Stimulated activated naive CD8-positive, alpha-beta T cell treated with anti-CD3 and anti-CD28 coated beads, Interleukin-15, Interleukin-2, amounts not matched to agents 100 ng/mL and 50 ng/mL, for 24 hours (primary cell): ENCODE results near the gene CLVS2.

Experiments used
- H3K27ac Mint-ChIP-seq: one replicate; pipeline ENCODE4 v1.8.0; 2021; ENCODE audit warnings: mild to moderate bottlenecking, mixed read lengths
- H3K27me3 Mint-ChIP-seq: one replicate; pipeline ENCODE4 v1.8.0; 2021; ENCODE audit warnings: mixed read lengths
- H3K36me3 Mint-ChIP-seq: one replicate; pipeline ENCODE4 v1.8.0; 2021; ENCODE audit warnings: low read depth, mixed read lengths
- H3K4me1 Mint-ChIP-seq: one replicate; pipeline ENCODE4 v1.8.0; 2021; ENCODE audit warnings: low read depth, mixed read lengths
- H3K4me3 Mint-ChIP-seq: one replicate; pipeline ENCODE4 v1.8.0; 2021; ENCODE audit warnings: mild to moderate bottlenecking, mixed read lengths
- H3K9me3 Mint-ChIP-seq: one replicate; pipeline ENCODE4 v1.8.0; 2021; ENCODE audit warnings: mixed read lengths

The CLVS2 gene

DNA sequence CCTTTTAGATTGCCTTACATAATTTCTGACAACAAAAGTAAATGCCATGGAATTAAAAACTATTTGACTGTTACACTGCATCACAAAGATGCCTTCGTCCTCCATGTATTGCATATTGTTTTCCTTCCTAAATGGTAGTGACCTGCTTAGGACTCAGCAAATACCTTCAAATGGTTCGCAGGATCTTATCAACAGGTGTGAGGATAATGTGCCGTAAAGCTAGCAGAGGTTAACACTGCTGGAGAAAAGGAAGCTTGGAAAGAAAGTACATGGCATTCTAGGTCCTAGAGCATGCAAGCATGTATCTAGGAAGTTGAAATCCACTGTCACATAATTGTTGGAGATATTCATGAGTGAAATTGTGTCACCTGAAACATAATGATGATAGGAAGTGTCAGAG, 5.5 kb downstream of the CLVS2 start:
- Mint-ChIP-seq H3K4me3 (no peak overlapping the region), H3K36me3 (no peaks in the 10 kb centered on the region), H3K4me1 (no peaks in the 10 kb centered on the region), H3K9me3 (no peaks in the 10 kb centered on the region), H3K27me3 (peaks cover 22% of the 10 kb centered on the region), H3K27ac (no peak overlapping the region)

GRCh38 chr6:123007885-123008284, 11.8 kb downstream of the CLVS2 start:
- H3K4me1 Mint-ChIP-seq = no peaks in the 10 kb centered on the region
- H3K27me3 Mint-ChIP-seq = no peaks in the 10 kb centered on the region
- no peak overlapping the region for H3K4me3 Mint-ChIP-seq
- H3K27ac Mint-ChIP-seq = no peak overlapping the region
- H3K36me3 Mint-ChIP-seq = no peaks in the 10 kb centered on the region
- H3K9me3 Mint-ChIP-seq = no peaks in the 10 kb centered on the region

- H3K27ac Mint-ChIP-seq = no peak overlapping the region
- H3K9me3 Mint-ChIP-seq = no peaks in the 10 kb centered on the region
- H3K36me3 Mint-ChIP-seq = no peaks in the 10 kb centered on the region
- H3K4me3 Mint-ChIP-seq = no peak overlapping the region
- no peaks in the 10 kb centered on the region for H3K4me1 Mint-ChIP-seq
- H3K27me3 Mint-ChIP-seq = no peaks in the 10 kb centered on the region
These were observed 13.0 kb downstream of the CLVS2 start for GRCh38 chr6:123009059-123009458.

- H3K27ac Mint-ChIP-seq = no peak overlapping the region
- peaks cover 5% of the 10 kb centered on the region for H3K9me3 Mint-ChIP-seq
- H3K4me3 Mint-ChIP-seq = no peak overlapping the region
- no peaks in the 10 kb centered on the region for H3K4me1 Mint-ChIP-seq
- no peaks in the 10 kb centered on the region for H3K27me3 Mint-ChIP-seq
- H3K36me3 Mint-ChIP-seq = no peaks in the 10 kb centered on the region
These were observed 18.8 kb downstream of the CLVS2 start for GRCh38 chr6:123014835-123015234.

- Mint-ChIP-seq H3K4me3 (no peak overlapping the region), H3K4me1 (no peaks in the 10 kb centered on the region), H3K36me3 (no peaks in the 10 kb centered on the region), H3K27ac (no peak overlapping the region), H3K27me3 (no peaks in the 10 kb centered on the region), H3K9me3 (peaks cover 5% of the 10 kb centered on the region)
These were observed 20.5 kb downstream of the CLVS2 start for GRCh38 chr6:123016431-123017103.

- Mint-ChIP-seq H3K36me3 (no peaks in the 10 kb centered on the region), H3K27me3 (no peaks in the 10 kb centered on the region), H3K9me3 (peaks cover 7% of the 10 kb centered on the region), H3K27ac (no peak overlapping the region), H3K4me3 (no peak overlapping the region), H3K4me1 (no peaks in the 10 kb centered on the region)
These were observed 21.2 kb downstream of the CLVS2 start for GRCh38 chr6:123017104-123017682.

GRCh38 chr6:123022975-123023374, 26.9 kb downstream of the CLVS2 start:
- H3K9me3 Mint-ChIP-seq = peaks cover 9% of the 10 kb centered on the region
- H3K27me3 Mint-ChIP-seq = no peaks in the 10 kb centered on the region
- no peaks in the 10 kb centered on the region for H3K4me1 Mint-ChIP-seq
- no peaks in the 10 kb centered on the region for H3K36me3 Mint-ChIP-seq
- H3K4me3 Mint-ChIP-seq = no peak overlapping the region
- no peak overlapping the region for H3K27ac Mint-ChIP-seq

DNA sequence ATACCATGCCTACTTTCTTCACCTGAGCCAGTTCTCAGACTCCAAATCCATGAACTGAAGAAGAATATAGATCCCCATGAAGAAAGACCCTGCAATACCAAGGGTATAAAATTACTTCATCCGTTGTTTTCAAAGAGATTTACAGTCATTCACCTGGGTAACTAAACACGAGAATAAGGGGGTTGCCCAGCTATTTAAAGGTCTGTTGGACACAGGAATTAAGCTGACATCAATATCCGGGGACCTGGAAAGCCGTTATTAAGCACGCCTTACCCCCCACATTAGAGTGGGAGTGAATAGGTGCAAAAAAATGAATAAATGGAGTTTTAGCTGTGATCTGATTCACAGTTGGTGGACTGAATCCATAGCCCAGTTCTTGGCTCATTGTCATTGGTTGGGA, 28.9 kb downstream of the CLVS2 start:
- no peak overlapping the region for H3K27ac Mint-ChIP-seq
- H3K27me3 Mint-ChIP-seq = no peaks in the 10 kb centered on the region
- H3K9me3 Mint-ChIP-seq = peaks cover 4% of the 10 kb centered on the region
- H3K36me3 Mint-ChIP-seq = no peaks in the 10 kb centered on the region
- H3K4me1 Mint-ChIP-seq = no peaks in the 10 kb centered on the region
- no peak overlapping the region for H3K4me3 Mint-ChIP-seq

DNA sequence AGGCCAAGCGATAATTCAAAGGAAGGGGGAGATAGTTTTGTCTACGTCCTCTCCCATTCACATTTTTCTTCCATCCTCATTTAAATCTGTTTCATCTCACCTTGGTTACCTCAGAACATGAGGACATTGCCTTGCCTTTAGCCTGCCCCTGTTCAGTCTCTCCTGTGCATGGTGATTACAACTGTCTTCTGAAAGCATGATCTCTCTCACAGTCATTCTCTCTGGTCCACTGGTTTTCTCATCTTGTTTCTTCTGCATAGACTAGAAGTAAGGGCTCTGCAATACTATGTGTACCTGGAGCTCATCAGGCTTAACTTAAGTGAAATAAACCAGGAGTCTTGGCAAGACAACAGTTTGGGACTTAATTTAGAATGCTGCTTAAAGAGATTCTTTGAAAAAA, 31.4 kb downstream of the CLVS2 start:
- no peaks in the 10 kb centered on the region for H3K4me1 Mint-ChIP-seq
- H3K4me3 Mint-ChIP-seq = no peak overlapping the region
- H3K9me3 Mint-ChIP-seq = no peaks in the 10 kb centered on the region
- no peak overlapping the region for H3K27ac Mint-ChIP-seq
- no peaks in the 10 kb centered on the region for H3K27me3 Mint-ChIP-seq
- H3K36me3 Mint-ChIP-seq = no peaks in the 10 kb centered on the region

DNA sequence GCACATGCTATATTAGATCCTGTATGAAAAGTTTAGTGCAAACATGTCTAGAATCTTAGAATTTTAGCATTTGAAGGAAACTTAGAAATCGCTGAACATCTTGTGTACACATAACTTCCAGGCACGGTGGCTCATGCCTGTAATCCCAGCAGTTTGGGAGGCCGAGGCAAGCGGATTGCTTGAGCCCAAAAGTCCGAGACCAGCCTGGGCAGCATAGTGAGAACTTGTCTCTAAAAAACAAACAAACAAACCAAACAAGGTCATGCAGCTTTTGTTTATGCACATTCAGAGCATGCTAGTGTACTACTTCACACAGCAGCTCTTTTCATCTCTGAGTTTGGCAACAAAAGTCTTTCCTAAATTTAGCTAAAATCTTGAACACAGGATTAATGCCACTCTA, 32.2 kb downstream of the CLVS2 start:
- H3K27me3 Mint-ChIP-seq = no peaks in the 10 kb centered on the region
- H3K36me3 Mint-ChIP-seq = no peaks in the 10 kb centered on the region
- no peaks in the 10 kb centered on the region for H3K9me3 Mint-ChIP-seq

GRCh38 chr6:123030282-123030681, 34.2 kb downstream of the CLVS2 start:
- Mint-ChIP-seq H3K9me3 (no peaks in the 10 kb centered on the region), H3K27ac (no peak overlapping the region), H3K36me3 (no peaks in the 10 kb centered on the region), H3K27me3 (no peaks in the 10 kb centered on the region), H3K4me1 (no peaks in the 10 kb centered on the region), H3K4me3 (no peak overlapping the region)

More for the DNA sequence above, 32.2 kb downstream of the CLVS2 start:
- Mint-ChIP-seq H3K4me3 (no peak overlapping the region), H3K27ac (no peak overlapping the region), H3K4me1 (no peaks in the 10 kb centered on the region)

GRCh38 chr6:123036648-123037047, 40.6 kb downstream of the CLVS2 start:
- no peaks in the 10 kb centered on the region for H3K36me3 Mint-ChIP-seq
- H3K27ac Mint-ChIP-seq = no peak overlapping the region
- peaks cover 3% of the 10 kb centered on the region for H3K9me3 Mint-ChIP-seq
- H3K4me3 Mint-ChIP-seq = no peak overlapping the region
- no peaks in the 10 kb centered on the region for H3K27me3 Mint-ChIP-seq
- H3K4me1 Mint-ChIP-seq = no peaks in the 10 kb centered on the region

GRCh38 chr6:123039431-123039830, 43.4 kb downstream of the CLVS2 start:
- Mint-ChIP-seq H3K4me3 (no peak overlapping the region), H3K27ac (no peak overlapping the region), H3K27me3 (no peaks in the 10 kb centered on the region), H3K36me3 (no peaks in the 10 kb centered on the region), H3K9me3 (peaks cover 3% of the 10 kb centered on the region), H3K4me1 (no peaks in the 10 kb centered on the region)

- Mint-ChIP-seq H3K4me3 (no peak overlapping the region), H3K9me3 (no peaks in the 10 kb centered on the region), H3K4me1 (no peaks in the 10 kb centered on the region), H3K36me3 (no peaks in the 10 kb centered on the region), H3K27ac (no peak overlapping the region), H3K27me3 (no peaks in the 10 kb centered on the region)
These were observed 46.4 kb downstream of the CLVS2 start for GRCh38 chr6:123042401-123042800.

GRCh38 chr6:123044341-123044860, 48.4 kb downstream of the CLVS2 start:
- Mint-ChIP-seq H3K27ac (no peak overlapping the region), H3K4me3 (no peak overlapping the region), H3K36me3 (no peaks in the 10 kb centered on the region), H3K9me3 (no peaks in the 10 kb centered on the region), H3K4me1 (no peaks in the 10 kb centered on the region), H3K27me3 (no peaks in the 10 kb centered on the region)
